CD4-positive, CD25-positive, alpha-beta regulatory T cell (primary cell): Measurements from ENCODE around the gene PREX1. TPM values are rescaled to one million over a fixed set of nuclear protein-coding genes. Genes with fewer than 3 reads are reported as not detected.

Experiments used
- ATAC-seq, 2 donors: fragments of 150-1000 bp; cut with Tn5 transposase; one replicate each; pipeline ENCODE4 v1.10.0; 2021; ENCODE audit warnings: low read depth in 2 of 2, moderate number of reproducible peaks in 2 of 2, moderate library complexity in 1 of 2
- DNase-seq, 3 donors: peaks; one replicate each; pipeline versions ENCODE4 v3.0.0 to v3.0.0-alpha.2; 2012 to 2022; ENCODE audit warnings: mixed read lengths in 1 of 3
- H3K27ac ChIP-seq: one replicate; pipeline ENCODE4 v1.7.0; 2013; ENCODE audit warnings: mild to moderate bottlenecking, low read length; ENCODE audit not compliant: insufficient read depth, poor library complexity, severe bottlenecking
- H3K27me3 ChIP-seq: one replicate; pipeline ENCODE4 v1.7.0; 2013; ENCODE audit warnings: low read length; ENCODE audit not compliant: control insufficient read depth, insufficient read depth
- H3K36me3 ChIP-seq: one replicate; pipeline ENCODE4 v1.7.0; 2013; ENCODE audit warnings: mild to moderate bottlenecking, low read length, moderate library complexity; ENCODE audit not compliant: control insufficient read depth, insufficient read depth
- H3K4me1 ChIP-seq: 2 replicates; pipeline ENCODE4 v1.7.0; 2013; ENCODE audit warnings: mild to moderate bottlenecking, low read length; ENCODE audit not compliant: insufficient read depth, control insufficient read depth, poor library complexity, severe bottlenecking
- H3K4me3 ChIP-seq: one replicate; pipeline ENCODE4 v1.7.0; 2013; ENCODE audit warnings: low read depth, mild to moderate bottlenecking, low read length, moderate library complexity
- H3K9me3 ChIP-seq, 2 experiments: 1 replicate in 1 of 2; 2 replicates in 1 of 2; pipeline ENCODE4 v1.7.0; 2013; ENCODE audit warnings: low read length in 2 of 2, mild to moderate bottlenecking in 1 of 2, moderate library complexity in 1 of 2; ENCODE audit not compliant: control insufficient read depth in 2 of 2
- H3K27ac Mint-ChIP-seq, 3 donors: one replicate each; pipeline ENCODE4 v1.8.0; 2020 to 2022; ENCODE audit warnings: mild to moderate bottlenecking in 3 of 3, mixed read lengths in 3 of 3, moderate library complexity in 2 of 3
- H3K27me3 Mint-ChIP-seq: one replicate; pipeline ENCODE4 v1.8.0; 2022; ENCODE audit warnings: mild to moderate bottlenecking, mixed read lengths
- H3K36me3 Mint-ChIP-seq: one replicate; pipeline ENCODE4 v1.8.0; 2020; ENCODE audit warnings: mixed read lengths
- H3K4me1 Mint-ChIP-seq, 4 donors: one replicate each; pipeline ENCODE4 v1.8.0; 2020 to 2022; ENCODE audit warnings: mixed read lengths in 4 of 4, mild to moderate bottlenecking in 1 of 4
- H3K4me3 Mint-ChIP-seq, 4 donors: one replicate each; pipeline ENCODE4 v1.8.0; 2020 to 2022; ENCODE audit warnings: mild to moderate bottlenecking in 4 of 4, mixed read lengths in 4 of 4, moderate library complexity in 3 of 4
- H3K9me3 Mint-ChIP-seq, 7 donors: one replicate each; pipeline ENCODE4 v1.8.0; 2020 to 2022; ENCODE audit warnings: mixed read lengths in 7 of 7, mild to moderate bottlenecking in 3 of 7, moderate library complexity in 2 of 7
- polyA plus RNA-seq, 4 donors: library from polyadenylated mRNA; unstranded; fragments of 300-500 nt; fragmentation: Illumina TruSeq; gene quantifications; one replicate each; pipeline ENCODE4 v1.2.3, GENCODE V29; 2021
- total RNA-seq: library from RNA; stranded (reverse); gene quantifications from one replicate; pipeline ENCODE4 v1.2.3, GENCODE V29; 2022

The PREX1 gene
- total and polyA plus RNA-seq, 5 donors from 2014 or later = 40.8 to 264 (median 57.0) TPM

GRCh38 chr20:48730977-48731376, 96.8 kb downstream of the PREX1 start:
- Mint-ChIP-seq H3K27ac (peak overlapping the region; percentile 25 to 95 (median 47)), H3K9me3 (no peaks in the 10 kb centered on the region), H3K4me3 (no peak overlapping the region), H3K27me3 (no peaks in the 10 kb centered on the region), H3K4me1 (peaks cover 8 to 44% (median 28%) of the 10 kb centered on the region in 4 donors), H3K36me3 (peaks cover 53% of the 10 kb centered on the region)
- Histone ChIP-seq H3K4me1 (no peaks in the 10 kb centered on the region), H3K36me3 (peaks cover 89% of the 10 kb centered on the region), H3K9me3 (no peaks in the 10 kb centered on the region), H3K27me3 (no peaks in the 10 kb centered on the region), H3K27ac (no peak overlapping the region), H3K4me3 (no peak overlapping the region)
- DNase-seq (no peak), ATAC-seq (no peak)

- DNase-seq (no peak), ATAC-seq (no peak)
- Histone ChIP-seq H3K27ac (no peak overlapping the region), H3K27me3 (no peaks in the 10 kb centered on the region), H3K36me3 (peaks cover 89% of the 10 kb centered on the region), H3K4me1 (peaks cover 2% of the 10 kb centered on the region), H3K4me3 (no peak overlapping the region), H3K9me3 (no peaks in the 10 kb centered on the region)
- peaks cover 10 to 53% (median 31%) of the 10 kb centered on the region in 4 donors for H3K4me1 Mint-ChIP-seq
- H3K27ac Mint-ChIP-seq = peak overlapping the region; percentile 25 to 78 (median 78)
- H3K36me3 Mint-ChIP-seq = peaks cover 63% of the 10 kb centered on the region
- H3K27me3 Mint-ChIP-seq = no peaks in the 10 kb centered on the region
- no peaks in the 10 kb centered on the region for H3K9me3 Mint-ChIP-seq
- H3K4me3 Mint-ChIP-seq = peak overlapping the region in 1 of 4 donors; percentile 8
These were observed 98.3 kb downstream of the PREX1 start for GRCh38 chr20:48729538-48729937.

- Mint-ChIP-seq H3K4me1 (peaks cover 13 to 66% (median 35%) of the 10 kb centered on the region in 4 donors), H3K36me3 (peaks cover 61% of the 10 kb centered on the region), H3K4me3 (no peak overlapping the region), H3K27ac (peak overlapping the region; percentile 68 to 78 (median 78)), H3K27me3 (no peaks in the 10 kb centered on the region), H3K9me3 (no peaks in the 10 kb centered on the region)
- DNase-seq = no peak
- peak overlapping the region; percentile 1 for H3K27ac ChIP-seq
- H3K4me1 ChIP-seq = peaks cover 4% of the 10 kb centered on the region
- no peak overlapping the region for H3K4me3 ChIP-seq
- H3K9me3 ChIP-seq = no peaks in the 10 kb centered on the region
- H3K36me3 ChIP-seq = peaks cover 90% of the 10 kb centered on the region
- ATAC-seq = no peak
- H3K27me3 ChIP-seq = no peaks in the 10 kb centered on the region
These were observed 99.6 kb downstream of the PREX1 start for GRCh38 chr20:48728042-48728825.

- Mint-ChIP-seq H3K4me1 (peaks cover 13 to 73% (median 37%) of the 10 kb centered on the region in 4 donors), H3K27me3 (no peaks in the 10 kb centered on the region), H3K9me3 (no peaks in the 10 kb centered on the region), H3K4me3 (no peak overlapping the region), H3K36me3 (peaks cover 55% of the 10 kb centered on the region), H3K27ac (peak overlapping the region in 1 of 3 donors; percentile 71)
- Histone ChIP-seq H3K27me3 (no peaks in the 10 kb centered on the region), H3K9me3 (no peaks in the 10 kb centered on the region), H3K4me1 (peaks cover 4% of the 10 kb centered on the region), H3K36me3 (peaks cover 89% of the 10 kb centered on the region), H3K27ac (peak overlapping the region; percentile 1), H3K4me3 (no peak overlapping the region)
- no peak for DNase-seq
- ATAC-seq = no peak
These were observed 100.6 kb downstream of the PREX1 start for GRCh38 chr20:48727226-48727625.

GRCh38 chr20:48725555-48725991, 102.2 kb downstream of the PREX1 start:
- no peak overlapping the region for H3K4me3 ChIP-seq
- H3K27me3 ChIP-seq = no peaks in the 10 kb centered on the region
- DNase-seq (no peak), ATAC-seq (peak; percentile 32 to 35)
- Mint-ChIP-seq H3K36me3 (peaks cover 56% of the 10 kb centered on the region), H3K9me3 (no peaks in the 10 kb centered on the region), H3K4me3 (no peak overlapping the region), H3K4me1 (peaks cover 5 to 82% (median 41%) of the 10 kb centered on the region in 4 donors), H3K27me3 (no peaks in the 10 kb centered on the region), H3K27ac (peak overlapping the region in 2 of 3 donors; percentile 0 to 76)
- H3K27ac ChIP-seq = peak overlapping the region; percentile 35
- peaks cover 7% of the 10 kb centered on the region for H3K4me1 ChIP-seq
- peaks cover 80% of the 10 kb centered on the region for H3K36me3 ChIP-seq
- H3K9me3 ChIP-seq = no peaks in the 10 kb centered on the region

- no peak for ATAC-seq
- Histone ChIP-seq H3K36me3 (peaks cover 74% of the 10 kb centered on the region), H3K27ac (peak overlapping the region; percentile 35), H3K27me3 (no peaks in the 10 kb centered on the region), H3K4me3 (no peak overlapping the region), H3K4me1 (peaks cover 12% of the 10 kb centered on the region), H3K9me3 (no peaks in the 10 kb centered on the region)
- Mint-ChIP-seq H3K36me3 (peaks cover 53% of the 10 kb centered on the region), H3K4me1 (peaks cover 5 to 83% (median 42%) of the 10 kb centered on the region in 4 donors), H3K27me3 (no peaks in the 10 kb centered on the region), H3K4me3 (no peak overlapping the region), H3K27ac (peak overlapping the region; percentile 0 to 76 (median 71)), H3K9me3 (no peaks in the 10 kb centered on the region)
- DNase-seq = no peak
These were observed 102.8 kb downstream of the PREX1 start for GRCh38 chr20:48724891-48725554.

- Histone ChIP-seq H3K9me3 (no peaks in the 10 kb centered on the region), H3K27ac (peak overlapping the region; percentile 25), H3K4me3 (no peak overlapping the region), H3K4me1 (peaks cover 19% of the 10 kb centered on the region), H3K36me3 (peaks cover 68% of the 10 kb centered on the region), H3K27me3 (no peaks in the 10 kb centered on the region)
- ATAC-seq = no peak
- Mint-ChIP-seq H3K9me3 (no peaks in the 10 kb centered on the region), H3K27me3 (no peaks in the 10 kb centered on the region), H3K27ac (peak overlapping the region; percentile 10 to 17 (median 10)), H3K4me1 (peaks cover 5 to 83% (median 45%) of the 10 kb centered on the region in 4 donors), H3K4me3 (peak overlapping the region in 1 of 4 donors; percentile 12), H3K36me3 (peaks cover 53% of the 10 kb centered on the region)
- DNase-seq = no peak
These were observed 103.4 kb downstream of the PREX1 start for GRCh38 chr20:48724382-48724781.
